Stimulated activated CD4-positive, alpha-beta T cell treated with anti-CD3 and anti-CD28 coated beads, Interleukin-15, amount 100 ng/mL, for 1 hour (primary cell): ENCODE results near the gene ODR4.
"Not testable (repeated sequence)": the region's sequence is repeated elsewhere in the genome, so short reads cannot be mapped to it uniquely, and the experiment has no call there.

Experiments used
- DNase-seq, 2 donors: peaks; one replicate each; pipeline ENCODE4 v3.0.0-alpha.2; 2020; ENCODE audit warnings: low read depth in 1 of 2, low spot score in 1 of 2

Gene ODR4

DNA sequence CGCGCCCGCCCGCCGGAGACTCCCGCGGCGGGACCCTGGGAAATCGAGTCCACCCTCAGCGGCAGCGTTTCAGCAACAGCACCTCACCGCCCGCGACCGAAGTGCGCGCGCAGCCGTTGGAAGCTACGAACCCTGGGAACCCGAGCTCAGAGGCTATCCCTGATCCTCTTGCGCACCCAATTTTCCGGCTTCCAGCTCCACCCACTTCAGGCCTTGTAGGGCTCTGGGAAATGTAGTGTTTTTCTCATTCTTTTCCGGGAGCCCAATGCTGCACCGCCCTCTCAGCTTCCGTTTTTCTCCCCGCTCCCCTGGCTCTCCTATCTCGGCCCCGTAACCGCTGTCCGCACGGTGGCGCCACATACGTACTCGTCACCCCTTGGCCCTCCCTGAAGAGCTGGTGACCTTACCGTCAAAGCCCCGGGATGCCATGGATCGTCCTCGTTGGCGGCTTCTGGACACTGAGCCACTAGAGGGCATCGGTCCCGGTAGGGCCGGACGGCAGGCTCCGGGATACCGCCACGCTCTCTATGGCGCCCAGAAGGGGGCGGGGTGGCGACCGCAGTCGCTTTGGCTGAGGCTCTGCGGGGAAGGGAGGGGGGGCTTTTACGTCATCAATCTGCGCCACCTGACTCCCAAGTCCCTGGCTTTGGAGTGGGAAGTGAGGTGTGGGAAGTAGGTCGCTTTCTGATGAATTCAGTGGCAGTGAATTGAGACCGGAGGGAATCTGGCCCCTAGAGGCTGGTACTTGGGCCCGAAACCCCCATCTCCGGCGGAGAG, at the start of gene ODR4, which contains the start of gene TPR:
TSS of gene ODR4 (plus strand) at position 687 of the 777 bp plus-strand sequence. CDS start 3,948 bp downstream, outside the sequence.
TSS of gene TPR (minus strand) at position 102 of the 777 bp plus-strand sequence. CDS start 225 bp downstream, outside the sequence.
- DNase-seq: peak; percentile 86 to 93

DNA sequence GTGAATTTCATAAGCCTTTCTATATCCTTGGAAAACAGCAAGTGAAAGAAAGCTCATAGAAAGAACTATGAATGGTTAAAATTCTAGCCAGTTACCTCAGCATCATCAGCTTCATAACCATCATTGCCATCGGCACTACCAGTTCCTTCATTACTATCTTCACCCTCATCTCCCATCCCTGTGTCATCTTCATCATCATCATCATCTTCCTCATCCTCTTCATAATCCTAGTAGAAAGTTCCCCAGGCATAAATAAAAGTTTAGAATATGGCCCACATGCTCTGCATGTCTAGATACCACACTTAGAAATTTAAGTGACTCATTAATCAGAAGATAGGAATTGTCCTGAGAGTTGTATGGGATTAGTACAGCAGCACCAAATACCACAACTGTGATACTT, 49.6 kb upstream of the ODR4 start:
- no peak for DNase-seq

DNA sequence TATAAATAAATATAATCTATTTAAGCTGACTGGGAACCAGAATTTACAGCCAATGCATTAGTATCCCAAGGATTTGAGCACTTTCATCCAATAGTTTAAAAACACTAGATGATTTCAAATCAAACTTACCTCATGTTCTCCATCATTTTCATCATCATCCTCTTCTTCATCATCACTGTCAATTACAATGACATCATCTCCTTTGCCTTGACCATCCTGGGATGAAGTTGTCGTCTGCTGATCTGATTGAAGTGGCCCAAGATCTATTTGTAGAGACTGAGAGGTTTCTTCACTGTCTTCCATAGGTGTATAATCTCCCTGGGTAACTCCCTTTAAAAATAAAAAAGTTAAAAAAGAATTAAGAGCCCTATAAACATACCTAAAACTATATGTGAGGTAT, 48.3 kb upstream of the ODR4 start:
- DNase-seq: no peak

DNA sequence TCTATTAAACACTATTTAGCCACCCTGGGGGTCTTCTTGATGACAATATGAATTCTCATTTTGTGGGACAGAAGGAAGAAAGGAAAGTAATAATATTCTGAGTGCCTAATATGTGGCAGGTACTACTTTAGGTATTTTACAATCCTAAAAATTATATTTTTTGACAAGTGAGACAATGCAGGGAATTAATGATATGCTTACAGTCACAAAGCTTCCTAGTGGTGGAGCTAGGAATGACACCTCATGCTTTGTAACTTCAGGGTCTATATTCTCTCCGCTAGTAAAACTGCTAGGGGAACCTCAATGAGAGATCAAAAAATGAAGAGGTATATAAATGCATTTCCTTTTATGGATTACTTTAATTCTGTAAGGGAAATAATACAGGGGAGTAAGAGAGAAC, 44.9 kb upstream of the ODR4 start:
- DNase-seq: no peak

DNA sequence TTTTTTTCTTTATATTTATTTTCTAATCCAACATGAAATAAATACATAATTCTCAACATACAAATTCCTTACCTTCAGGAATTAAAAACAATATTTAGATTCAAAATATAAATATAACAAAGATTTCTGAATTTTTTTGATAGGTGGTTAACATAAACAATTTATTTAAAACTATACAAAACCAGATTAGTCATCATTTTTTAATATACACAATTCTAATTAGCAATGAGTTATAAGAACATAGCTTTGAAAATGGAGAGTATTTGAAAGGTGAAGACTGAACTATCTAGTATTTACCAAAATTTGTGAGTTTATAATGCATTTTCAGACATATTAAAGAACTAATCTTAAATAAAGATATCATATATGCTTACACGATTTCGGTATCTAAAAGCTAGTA, 38.1 kb upstream of the ODR4 start:
- DNase-seq: no peak

DNA sequence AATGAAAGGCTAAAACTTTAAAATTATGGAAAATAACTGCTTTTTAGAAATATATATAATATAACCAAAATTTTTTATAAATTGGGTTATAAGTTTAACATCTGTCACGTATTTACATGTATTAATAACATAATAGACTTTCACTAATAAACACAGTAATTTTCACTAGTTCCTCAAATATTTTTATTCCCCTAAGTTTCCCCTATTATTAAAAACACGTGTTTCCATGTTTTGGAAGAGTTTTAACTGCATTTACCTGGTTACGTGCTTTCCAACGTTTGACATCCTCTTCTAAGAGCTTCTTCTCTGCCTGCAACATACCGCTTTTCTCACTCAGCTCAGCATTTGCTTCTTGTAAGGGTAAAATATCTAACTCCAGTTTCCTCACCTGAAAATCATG, 34.9 kb upstream of the ODR4 start:
- DNase-seq: no peak

DNA sequence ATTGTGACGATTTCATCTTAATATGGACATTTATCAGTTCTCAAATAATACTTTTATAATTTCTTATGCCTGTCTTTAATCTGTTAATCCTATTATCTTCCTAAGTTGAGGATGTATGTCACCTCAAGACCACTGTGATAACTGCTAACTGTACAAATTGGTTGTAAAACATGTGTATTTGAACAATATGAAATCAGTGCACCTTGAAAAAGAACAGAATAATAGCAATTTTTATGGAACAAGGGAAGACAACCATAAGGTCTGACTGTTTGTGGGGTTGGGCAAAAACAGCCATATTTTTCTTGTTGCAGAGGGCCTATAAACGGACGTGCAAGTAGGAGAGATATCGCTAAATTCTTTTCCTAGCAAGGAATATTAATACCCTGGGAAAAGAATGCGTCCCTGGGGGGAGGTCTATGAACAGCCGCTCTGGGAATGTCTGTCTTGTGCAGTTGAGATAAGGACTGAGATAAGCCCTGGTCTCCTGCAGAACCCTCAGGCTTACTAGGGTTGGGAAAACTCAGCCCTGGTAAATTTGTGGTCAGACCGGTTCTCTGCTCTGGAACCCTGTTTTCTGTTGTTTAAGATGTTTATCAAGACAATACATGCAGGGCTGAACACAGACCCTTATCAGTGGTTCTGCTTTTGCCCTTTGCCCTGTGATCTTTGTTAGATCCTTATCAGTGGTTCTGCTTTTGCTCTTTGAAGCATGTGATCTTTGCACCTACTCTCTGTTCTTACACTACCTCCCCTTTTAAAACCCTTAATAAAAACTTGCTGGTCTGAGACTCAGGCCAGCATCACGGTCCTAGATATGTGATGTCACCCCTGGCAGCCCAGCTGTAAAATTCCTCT, 27.6 kb upstream of the ODR4 start:
- not testable (repeated sequence) for DNase-seq

DNA sequence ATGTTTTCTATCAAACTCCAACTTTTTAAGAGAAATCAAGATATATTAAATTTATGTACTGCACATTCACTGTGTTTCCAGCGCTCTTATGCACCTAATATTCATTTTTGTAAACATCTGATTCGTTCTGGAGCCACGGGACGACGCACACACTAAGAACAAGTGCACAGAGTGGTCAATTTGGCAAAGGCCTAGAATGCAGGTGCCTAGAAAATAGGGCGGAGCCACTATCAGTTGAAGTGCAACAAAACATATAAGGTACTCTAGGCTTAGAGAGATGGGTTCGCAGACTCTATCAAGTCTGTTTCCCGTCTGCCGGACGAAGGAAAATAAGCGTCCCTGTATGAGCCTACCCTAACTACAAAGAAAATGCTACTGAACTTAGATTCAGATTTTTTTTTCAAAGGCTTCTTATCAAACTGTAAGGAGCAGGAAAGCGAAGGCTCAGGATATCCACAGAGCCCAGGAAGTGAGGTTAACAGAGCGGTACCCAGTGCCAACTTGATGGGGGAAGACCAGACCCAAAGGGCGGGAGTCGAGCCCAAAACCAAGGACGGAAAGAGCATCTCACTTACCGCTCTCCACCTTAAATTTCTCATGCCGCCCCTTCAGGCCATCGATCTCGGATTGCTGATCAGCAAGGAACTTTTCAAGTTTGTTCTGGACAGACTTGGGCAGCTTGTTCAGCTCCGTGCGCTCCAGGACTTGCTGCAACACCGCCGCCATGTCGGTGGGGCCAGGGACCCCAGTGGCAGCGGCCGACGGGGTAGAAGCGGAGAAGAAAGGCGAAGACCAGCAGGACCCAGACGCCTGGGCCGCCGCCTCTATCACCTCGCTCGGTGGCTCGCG, 1.1 kb upstream of the ODR4 start:
- DNase-seq: no peak

DNA sequence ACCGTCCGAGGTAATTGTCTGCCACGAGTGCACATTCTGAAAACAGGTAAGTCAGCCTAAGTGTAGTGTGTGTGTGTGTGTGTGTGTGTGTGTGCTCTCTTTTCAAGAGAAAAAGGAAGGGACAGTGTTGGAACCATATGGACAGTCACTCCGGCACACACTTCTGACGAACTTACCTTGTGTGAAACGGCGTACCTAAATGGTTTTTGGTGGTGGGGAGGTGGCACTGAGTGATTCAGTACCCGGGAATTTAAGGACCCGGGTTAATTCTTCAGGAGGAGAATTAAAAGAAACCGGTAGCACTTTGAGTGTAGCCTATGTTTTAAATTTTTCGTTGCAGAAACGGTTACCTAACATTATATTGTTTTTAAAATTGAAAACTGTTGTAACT, 286 bp downstream of the ODR4 start:
- DNase-seq: no peak

DNA sequence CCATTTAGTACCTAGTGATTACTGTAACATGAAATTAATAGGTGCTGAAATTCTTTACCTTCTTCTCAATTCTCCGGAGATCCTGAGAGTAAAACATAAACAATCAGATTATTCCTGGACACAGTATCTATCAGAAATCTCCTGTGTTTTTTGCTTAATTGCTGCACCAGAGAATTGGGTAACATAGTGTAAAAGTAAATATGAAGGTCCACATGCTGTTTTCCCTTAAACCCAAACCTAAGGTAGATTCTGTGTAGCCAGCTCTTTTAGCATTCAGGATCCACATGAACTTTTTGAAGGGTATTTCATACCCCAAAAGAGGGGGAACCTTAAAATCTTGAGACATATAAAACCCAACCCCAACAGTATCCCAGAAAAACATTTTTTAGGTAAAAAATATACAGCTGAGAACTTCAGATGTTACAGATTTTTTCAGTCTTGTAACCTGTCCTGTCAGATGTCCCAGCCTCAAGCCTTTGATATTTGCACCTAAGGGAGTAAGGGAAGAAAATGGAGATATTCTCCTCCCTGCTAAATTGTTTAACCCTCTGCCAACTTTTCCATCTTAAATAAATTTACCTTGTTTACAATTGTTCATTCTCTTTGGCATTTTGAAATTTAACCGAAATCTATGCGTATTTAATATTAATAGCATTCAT, 11.2 kb downstream of the ODR4 start:
- DNase-seq: no peak

DNA sequence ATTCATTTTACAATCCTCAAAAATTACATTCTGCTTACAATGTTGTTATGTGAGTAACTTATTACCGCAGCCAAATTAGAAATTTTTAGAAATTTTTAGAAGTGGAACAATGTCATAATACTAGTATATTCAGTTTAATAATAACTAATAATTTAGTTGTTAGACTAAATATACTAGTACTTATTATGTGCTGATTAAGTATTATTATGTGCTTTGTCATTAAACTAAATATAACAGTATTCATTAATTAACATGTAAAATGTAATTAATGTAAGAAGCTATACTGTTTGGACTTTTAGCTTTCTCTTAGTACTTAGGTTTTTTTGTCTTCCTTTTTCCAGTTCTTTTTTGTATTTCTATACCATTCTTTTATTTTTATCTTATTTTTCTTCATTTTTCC, 15.3 kb downstream of the ODR4 start:
- DNase-seq: no peak

DNA sequence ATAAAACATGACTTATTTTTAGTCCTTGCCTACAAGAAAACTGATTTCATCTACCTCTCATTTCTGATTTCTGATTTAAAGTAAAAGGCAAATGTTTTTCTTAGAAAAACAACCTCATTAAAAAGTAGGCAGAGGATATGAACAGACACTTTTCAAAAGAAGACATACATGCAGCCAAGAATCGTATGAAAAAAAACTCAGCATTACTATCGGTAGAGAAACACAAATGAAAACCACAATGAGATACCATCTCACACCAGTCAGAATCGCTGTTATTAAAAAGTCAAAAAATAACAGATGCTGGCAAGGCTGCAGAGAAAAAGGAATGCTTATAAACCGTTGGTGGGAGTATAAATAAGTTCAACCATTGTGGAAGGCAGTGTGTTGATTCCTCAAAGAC, 16.2 kb downstream of the ODR4 start:
- DNase-seq: no peak

DNA sequence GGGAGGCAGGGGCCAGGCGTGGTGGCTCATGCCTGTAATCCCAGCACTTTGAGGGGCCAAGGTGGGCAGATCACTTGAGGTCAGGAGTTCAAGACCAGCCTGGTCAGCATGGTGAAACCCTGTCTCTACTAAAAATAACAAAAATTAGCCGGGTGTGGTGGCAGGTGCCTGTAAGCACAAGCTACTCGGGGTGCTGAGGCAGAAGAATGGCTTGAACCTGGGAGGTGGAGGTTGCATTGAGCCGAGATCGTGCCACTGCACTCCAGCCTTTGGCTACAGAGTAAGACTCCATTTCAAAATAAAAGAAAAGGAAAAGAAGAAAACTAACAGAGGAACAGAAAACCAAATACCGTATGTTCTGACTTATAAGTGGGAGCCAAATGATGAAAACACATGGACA, 17.1 kb downstream of the ODR4 start:
- not testable (repeated sequence) for DNase-seq

DNA sequence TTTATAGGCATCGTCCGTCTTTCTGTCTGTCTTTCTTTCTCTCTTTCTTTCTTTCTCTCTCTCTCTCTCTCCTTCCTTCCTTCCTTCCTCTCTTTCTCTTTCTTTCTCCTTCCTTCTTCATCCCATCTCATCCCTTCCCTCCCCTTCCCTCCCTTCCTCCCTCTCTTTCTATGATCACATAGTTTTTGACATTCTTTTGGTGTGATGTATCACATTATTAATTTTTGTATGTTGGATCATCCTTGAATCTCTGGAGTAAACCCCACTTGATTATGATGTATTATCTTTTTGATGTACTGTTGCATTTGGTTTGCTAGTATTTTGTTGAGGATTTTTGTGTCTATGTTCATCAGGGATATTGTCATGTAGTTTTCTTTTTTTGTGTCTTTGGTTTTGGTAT, 25.8 kb downstream of the ODR4 start:
- DNase-seq: not testable (repeated sequence)

DNA sequence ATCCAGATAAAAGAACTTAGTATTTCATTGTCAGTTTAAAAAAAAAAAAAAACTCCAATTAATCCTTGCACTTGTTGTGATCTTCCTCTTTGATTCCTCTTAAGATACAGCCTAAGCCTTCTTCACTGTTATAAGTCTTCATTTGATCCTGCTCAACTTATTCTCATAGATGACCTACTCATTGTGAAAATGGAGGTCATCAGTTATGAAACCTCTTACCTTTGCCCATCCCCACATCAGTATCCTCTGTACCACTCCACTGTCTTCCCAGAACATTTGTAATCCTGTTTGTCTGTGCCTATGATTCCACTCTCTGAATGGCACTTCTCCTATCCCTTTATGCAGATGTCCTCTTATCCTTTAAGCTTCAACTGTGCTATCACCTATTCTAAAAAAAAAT, 28.0 kb downstream of the ODR4 start:
- no peak for DNase-seq

DNA sequence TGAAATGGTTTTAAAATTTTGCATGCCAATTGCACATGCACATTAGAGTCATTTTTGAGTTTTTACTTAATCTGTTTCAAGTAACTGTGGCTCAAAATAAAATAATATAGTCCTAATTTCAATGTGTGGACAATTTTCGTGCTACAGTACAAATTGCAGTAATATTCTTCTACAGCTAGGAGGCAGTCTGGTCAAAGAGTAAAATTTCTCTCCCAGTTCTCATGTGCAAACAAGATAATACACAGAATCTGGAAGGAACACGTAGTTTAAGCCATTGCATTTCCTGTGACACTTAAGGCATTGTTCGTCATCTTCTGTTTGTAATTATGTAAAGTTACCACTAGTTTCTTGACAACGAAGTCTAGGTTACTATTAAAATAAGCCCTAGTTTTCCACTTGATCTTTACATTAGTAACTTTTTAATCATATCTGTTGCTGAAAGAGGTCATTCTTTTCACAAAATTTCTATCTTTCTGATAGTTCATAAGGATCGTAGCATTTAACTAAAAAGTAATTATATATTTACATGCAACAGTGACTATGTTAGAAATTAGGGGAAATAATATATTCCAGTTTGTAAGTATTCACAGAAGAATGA, 28.9 kb downstream of the ODR4 start:
- DNase-seq: no peak

DNA sequence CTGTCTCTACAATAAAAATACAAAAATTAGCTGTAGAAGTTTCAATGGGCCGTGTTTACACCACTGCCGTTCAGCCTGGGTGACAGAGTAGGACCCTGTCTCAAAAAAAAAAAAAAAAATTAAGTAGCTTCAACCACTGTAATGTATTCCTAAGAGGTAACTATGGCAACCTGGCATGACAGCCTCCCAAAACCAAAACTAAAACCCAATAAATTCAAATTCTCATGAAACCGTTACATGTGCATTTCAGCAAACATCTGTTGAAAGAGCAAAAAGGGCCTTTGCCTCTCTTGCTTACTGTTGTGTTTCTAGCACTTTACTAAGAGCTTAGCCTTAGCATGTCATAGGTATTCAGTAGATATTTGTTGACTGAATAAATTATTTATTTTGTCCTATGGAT, 33.5 kb downstream of the ODR4 start:
- no peak for DNase-seq

DNA sequence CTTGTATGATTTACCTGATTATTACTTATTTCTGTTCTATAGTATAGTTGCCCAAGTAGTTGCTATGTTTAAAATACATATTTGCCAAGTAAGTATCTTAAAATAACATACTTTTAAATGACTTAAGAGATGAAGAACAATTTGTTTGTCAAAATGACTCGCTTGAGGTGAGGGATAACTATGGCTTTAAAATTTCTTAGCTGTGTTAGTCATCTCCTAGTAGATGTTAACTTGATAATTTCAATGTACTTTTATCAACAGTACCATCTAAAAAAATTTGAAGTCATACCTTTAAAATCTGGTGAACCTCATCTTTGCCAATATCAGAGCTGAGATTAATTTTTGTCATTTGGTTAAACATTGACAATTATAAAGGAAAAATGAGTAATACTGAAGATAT, 37.7 kb downstream of the ODR4 start:
- DNase-seq: no peak

DNA sequence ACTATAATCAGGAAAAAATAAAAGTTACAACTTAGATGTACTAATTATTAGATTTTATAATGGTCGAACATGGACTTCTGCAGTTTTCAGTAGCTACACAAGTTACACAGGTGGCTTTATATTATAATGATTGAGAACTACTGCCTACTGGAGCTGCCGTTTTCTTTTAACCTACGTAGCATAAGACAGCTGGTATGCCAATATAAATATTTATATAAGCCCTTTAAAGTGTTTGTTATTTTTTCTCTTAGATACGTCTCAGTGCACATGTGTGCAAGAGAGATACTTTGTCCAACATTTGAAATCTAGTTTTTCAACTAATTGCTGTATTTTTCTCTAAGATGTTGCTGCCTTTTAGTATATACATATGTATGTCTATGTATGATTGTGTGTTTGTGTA, 42.9 kb downstream of the ODR4 start:
- no peak for DNase-seq

DNA sequence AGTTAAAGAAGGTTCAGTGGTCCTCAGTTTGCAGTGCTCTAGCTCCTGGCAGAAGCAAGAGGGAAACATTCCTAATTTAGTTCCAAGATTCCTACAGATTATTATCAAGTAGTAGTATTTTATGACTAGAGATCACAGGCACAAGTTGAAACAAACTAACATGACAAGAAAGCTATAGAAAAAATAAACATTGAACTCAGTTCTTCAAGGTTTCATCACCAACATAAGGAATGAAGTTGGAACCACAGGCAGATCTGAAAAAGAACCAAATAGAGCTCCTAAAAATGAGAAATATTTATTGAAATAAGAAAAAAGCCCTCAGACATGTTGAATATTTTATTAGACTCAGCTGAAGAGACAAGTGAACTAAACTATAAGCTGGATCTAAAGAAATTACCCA, 44.7 kb downstream of the ODR4 start:
- no peak for DNase-seq
